Peyer's patch (tissue), 4 donors: Measurements from ENCODE around the gene OOSP1.

ENCODE experiments used
- POLR2A ChIP-seq, 2 donors: fragments of 450-650 bp; IDR thresholded peaks; one replicate each; pipeline ENCODE4 v1.5.1; 2017; ENCODE audit warnings: antibody characterized with exemption in 2 of 2, mild to moderate bottlenecking in 2 of 2, moderate library complexity in 2 of 2
- TF ChIP-seq, protein P1 (sequence below), 6 experiments: fragments of 450-650 bp in 4 of 6; fragments of 200-600 bp in 2 of 6; sonication (generic) in 1 of 6; IDR thresholded peaks; one replicate each; pipeline ENCODE4 v1.5.1; 2017 to 2019; ENCODE audit warnings: antibody characterized with exemption in 6 of 6, mild to moderate bottlenecking in 3 of 6, moderate library complexity in 1 of 6

DNA sequence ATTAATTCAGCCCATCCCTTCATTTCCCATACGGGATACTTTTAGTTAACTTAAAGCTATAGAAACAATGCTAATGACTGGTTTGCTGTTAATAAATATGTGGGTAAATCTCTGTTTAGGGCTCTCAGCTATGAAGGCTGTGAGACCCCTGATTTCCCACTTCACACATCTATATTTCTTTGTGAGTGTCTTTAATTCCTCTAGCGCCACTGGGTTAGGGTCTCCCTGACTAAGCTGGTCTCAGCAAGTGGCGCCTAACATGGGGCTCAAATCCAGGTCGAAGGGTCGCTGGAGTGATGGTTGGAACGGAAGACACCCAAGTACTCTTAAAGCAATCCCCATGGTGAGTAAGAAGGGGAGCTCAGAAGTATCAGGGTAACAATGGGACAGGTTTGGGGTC lies 14.4 kb upstream of the OOSP1 start:
- TF ChIP-seq POLR2A (IDR thresholded peaks at IDR 0.05) = no peak
- TF ChIP-seq, protein P1, sequence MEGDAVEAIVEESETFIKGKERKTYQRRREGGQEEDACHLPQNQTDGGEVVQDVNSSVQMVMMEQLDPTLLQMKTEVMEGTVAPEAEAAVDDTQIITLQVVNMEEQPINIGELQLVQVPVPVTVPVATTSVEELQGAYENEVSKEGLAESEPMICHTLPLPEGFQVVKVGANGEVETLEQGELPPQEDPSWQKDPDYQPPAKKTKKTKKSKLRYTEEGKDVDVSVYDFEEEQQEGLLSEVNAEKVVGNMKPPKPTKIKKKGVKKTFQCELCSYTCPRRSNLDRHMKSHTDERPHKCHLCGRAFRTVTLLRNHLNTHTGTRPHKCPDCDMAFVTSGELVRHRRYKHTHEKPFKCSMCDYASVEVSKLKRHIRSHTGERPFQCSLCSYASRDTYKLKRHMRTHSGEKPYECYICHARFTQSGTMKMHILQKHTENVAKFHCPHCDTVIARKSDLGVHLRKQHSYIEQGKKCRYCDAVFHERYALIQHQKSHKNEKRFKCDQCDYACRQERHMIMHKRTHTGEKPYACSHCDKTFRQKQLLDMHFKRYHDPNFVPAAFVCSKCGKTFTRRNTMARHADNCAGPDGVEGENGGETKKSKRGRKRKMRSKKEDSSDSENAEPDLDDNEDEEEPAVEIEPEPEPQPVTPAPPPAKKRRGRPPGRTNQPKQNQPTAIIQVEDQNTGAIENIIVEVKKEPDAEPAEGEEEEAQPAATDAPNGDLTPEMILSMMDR (IDR thresholded peaks at IDR 0.05) = no peak
